ENCODE measurements around the gene PKP1. TPM values are rescaled to one million over a fixed set of nuclear protein-coding genes. Genes with fewer than 3 reads are reported as not detected.

Gene PKP1, protein sequence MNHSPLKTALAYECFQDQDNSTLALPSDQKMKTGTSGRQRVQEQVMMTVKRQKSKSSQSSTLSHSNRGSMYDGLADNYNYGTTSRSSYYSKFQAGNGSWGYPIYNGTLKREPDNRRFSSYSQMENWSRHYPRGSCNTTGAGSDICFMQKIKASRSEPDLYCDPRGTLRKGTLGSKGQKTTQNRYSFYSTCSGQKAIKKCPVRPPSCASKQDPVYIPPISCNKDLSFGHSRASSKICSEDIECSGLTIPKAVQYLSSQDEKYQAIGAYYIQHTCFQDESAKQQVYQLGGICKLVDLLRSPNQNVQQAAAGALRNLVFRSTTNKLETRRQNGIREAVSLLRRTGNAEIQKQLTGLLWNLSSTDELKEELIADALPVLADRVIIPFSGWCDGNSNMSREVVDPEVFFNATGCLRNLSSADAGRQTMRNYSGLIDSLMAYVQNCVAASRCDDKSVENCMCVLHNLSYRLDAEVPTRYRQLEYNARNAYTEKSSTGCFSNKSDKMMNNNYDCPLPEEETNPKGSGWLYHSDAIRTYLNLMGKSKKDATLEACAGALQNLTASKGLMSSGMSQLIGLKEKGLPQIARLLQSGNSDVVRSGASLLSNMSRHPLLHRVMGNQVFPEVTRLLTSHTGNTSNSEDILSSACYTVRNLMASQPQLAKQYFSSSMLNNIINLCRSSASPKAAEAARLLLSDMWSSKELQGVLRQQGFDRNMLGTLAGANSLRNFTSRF
- 0.03 to 0.05 TPM (median 0.05 TPM) in 5 replicates for total RNA-seq (2022; extraction: Qiagen RNA extraction)

DNA sequence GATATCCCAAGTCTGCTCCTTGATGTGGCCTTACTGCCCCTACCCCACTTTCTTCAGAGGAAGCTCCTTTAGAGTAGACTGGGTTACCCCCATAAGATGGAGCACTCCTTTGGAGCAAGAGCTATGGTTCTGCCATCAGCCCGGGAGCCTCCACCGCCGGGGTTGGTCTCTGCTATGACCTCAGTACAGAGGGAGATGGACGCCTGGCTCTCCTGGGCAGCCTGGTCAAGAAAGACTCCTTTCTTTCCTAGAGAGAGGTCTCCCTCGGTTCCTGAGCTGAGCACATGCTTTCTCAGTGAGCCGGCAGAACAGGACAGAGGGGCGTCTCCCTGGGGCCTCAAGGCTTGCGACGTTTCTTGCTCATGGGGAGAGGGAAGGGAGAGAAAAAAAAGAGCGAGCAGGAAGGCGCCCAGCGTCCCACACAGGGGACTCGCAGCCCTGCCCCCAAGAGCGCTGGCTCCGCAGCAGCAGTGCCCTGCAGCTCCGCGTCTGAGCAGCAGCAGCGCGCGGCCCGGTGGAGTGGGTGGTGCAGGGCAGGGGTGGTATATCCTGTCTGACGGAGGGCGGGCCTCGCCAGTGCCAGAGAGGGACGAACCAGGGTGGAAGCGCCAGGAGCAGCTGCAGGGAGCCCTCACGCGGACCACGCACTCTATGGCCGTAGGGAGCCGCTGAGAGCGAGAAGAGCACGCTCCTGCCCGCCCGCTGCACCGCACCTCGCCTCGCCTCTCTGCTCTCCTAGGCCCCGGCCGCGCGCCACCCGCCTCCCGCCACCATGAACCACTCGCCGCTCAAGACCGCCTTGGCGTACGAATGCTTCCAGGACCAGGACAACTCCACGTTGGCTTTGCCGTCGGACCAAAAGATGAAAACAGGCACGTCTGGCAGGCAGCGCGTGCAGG lies at the start of gene PKP1:
Gene PKP1, plus strand, starts transcription at position 576 of the 899 bp plus-strand sequence. Its CDS starts 197 bp downstream, at position 773.

DNA sequence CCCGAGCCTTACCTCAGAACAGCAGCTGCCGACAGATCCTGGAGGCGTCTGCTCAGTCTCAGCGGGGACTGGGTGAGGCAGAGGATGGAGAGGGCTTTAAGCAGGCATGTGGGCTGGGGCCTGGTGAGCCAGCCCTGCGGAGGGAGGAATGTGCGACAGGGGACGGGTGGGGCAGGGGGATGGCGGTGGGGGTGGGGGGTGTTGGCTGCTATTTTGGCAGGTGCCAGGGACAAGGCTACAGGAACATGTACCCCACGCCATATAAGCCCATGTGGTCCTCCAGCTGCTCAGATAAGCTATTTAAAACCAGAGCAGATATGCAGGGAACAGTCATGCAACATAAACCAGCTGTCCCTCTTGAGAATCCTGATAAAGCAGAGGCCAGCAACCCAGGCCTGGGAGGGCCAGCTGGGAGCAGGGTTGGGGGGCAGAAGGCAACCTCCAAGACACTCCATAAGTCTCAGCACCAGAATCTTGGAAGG lies 94.3 kb downstream of the PKP1 start, which contains the start of gene TNNT2:
Gene TNNT2, minus strand, starts transcription at position 70 of the 482 bp plus-strand sequence. CDS start 4,426 bp downstream, outside the sequence.

Other genes starting within 250 kb of the PKP1 start
- 0.01 TPM in 1 of 5 replicates, not detected in the others for gene CACNA1S, start 171.1 kb upstream of the PKP1 start, total RNA-seq (2022; extraction: Qiagen RNA extraction)
- gene ASCL5, start 156.3 kb upstream of the PKP1 start, total RNA-seq (2022; extraction: Qiagen RNA extraction): 0.08 to 0.21 TPM (median 0.15 TPM) in 4 of 5 replicates, not detected in the other
- gene TMEM9, start 129.0 kb upstream of the PKP1 start, total RNA-seq (2022; extraction: Qiagen RNA extraction): 75.3 to 95.2 TPM (median 90.8 TPM) in 5 replicates
- gene IGFN1, start 92.7 kb upstream of the PKP1 start, total RNA-seq (2022; extraction: Qiagen RNA extraction): 0.65 to 1.4 TPM (median 0.99 TPM) in 5 replicates
- gene TNNT2, start 94.2 kb downstream of the PKP1 start, total RNA-seq (2022; extraction: Qiagen RNA extraction): 0.10 TPM in 1 of 5 replicates, not detected in the others
- gene LAD1, start 115.8 kb downstream of the PKP1 start, total RNA-seq (2022; extraction: Qiagen RNA extraction): 0.43 to 0.80 TPM (median 0.54 TPM) in 5 replicates
- gene TNNI1, start 138.2 kb downstream of the PKP1 start, total RNA-seq (2022; extraction: Qiagen RNA extraction): not detected in 5 replicates
- 91.4 to 194 TPM (median 156 TPM) in 5 replicates for gene PHLDA3, start 185.7 kb downstream of the PKP1 start, total RNA-seq (2022; extraction: Qiagen RNA extraction)
- gene CSRP1, start 223.6 kb downstream of the PKP1 start, total RNA-seq (2022; extraction: Qiagen RNA extraction): 417 to 597 TPM (median 424 TPM) in 5 replicates